GM23338 (cell line): ENCODE measurements around the gene PAPPA. TPM values are rescaled to one million over a fixed set of nuclear protein-coding genes. Genes with fewer than 3 reads are reported as not detected.

Experiments used
- ATAC-seq: fragments of 200-7000 bp; cut with Tn5 transposase; 3 replicates; pipeline ENCODE4 v1.9.1; 2020
- DNase-seq: peaks from one replicate; pipeline ENCODE4 v3.0.0-alpha.2; 2015; ENCODE audit warnings: low spot score
- H2AFZ ChIP-seq: fragments of 200-600 bp; sonication (generic); 2 replicates; pipeline ENCODE4 v1.8.0; 2016; ENCODE audit warnings: antibody characterized with exemption, mild to moderate bottlenecking, moderate library complexity
- H3F3A ChIP-seq: fragments of 200-600 bp; sonication (generic); replicated peaks from 2 replicates; pipeline ENCODE4 v1.8.0; 2017; ENCODE audit warnings: antibody characterized with exemption, mixed run types, low read depth
- H3K27ac ChIP-seq: fragments of 200-600 bp; sonication (generic); 2 replicates; pipeline ENCODE4 v1.6.1; 2016; ENCODE audit warnings: low read depth
- H3K27me3 ChIP-seq: fragments of 200-600 bp; sonication (generic); 2 replicates; pipeline ENCODE4 v1.8.0; 2016; ENCODE audit warnings: mild to moderate bottlenecking, mixed run types, moderate library complexity; ENCODE audit not compliant: insufficient read depth
- H3K36me3 ChIP-seq: fragments of 200-600 bp; sonication (generic); 2 replicates; pipeline ENCODE4 v1.8.0; 2016; ENCODE audit warnings: mild to moderate bottlenecking; ENCODE audit not compliant: insufficient read depth
- H3K4me1 ChIP-seq: fragments of 200-600 bp; sonication (generic); 2 replicates; pipeline ENCODE4 v1.8.0; 2016; ENCODE audit warnings: mild to moderate bottlenecking, moderate library complexity; ENCODE audit not compliant: insufficient read depth
- H3K4me2 ChIP-seq: fragments of 200-600 bp; sonication (generic); 2 replicates; pipeline ENCODE4 v1.7.1; 2017; ENCODE audit warnings: mixed run types
- H3K4me3 ChIP-seq: fragments of 200-600 bp; sonication (generic); 2 replicates; pipeline ENCODE4 v1.6.1; 2016; ENCODE audit warnings: mixed run types
- H3K79me2 ChIP-seq: fragments of 200-600 bp; sonication (generic); replicated peaks from 2 replicates; pipeline ENCODE4 v1.8.0; 2017; ENCODE audit warnings: mild to moderate bottlenecking; ENCODE audit not compliant: insufficient read depth
- H3K9me2 ChIP-seq: fragments of 200-600 bp; sonication (generic); 2 replicates; pipeline ENCODE4 v1.8.0; 2017; ENCODE audit not compliant: insufficient read depth
- H4K20me1 ChIP-seq: fragments of 200-600 bp; sonication (generic); replicated peaks from 2 replicates; pipeline ENCODE4 v1.8.0; 2017; ENCODE audit warnings: mild to moderate bottlenecking; ENCODE audit not compliant: insufficient read depth
- H3K27ac Mint-ChIP-seq: 2 replicates; pipeline ENCODE4 v1.8.0; 2020; ENCODE audit warnings: inconsistent platforms, mild to moderate bottlenecking, moderate library complexity, mixed read lengths
- H3K27me3 Mint-ChIP-seq: 3 replicates; pipeline ENCODE4 v1.8.0; 2022; ENCODE audit warnings: low read depth, mild to moderate bottlenecking, moderate library complexity, mixed read lengths, inconsistent platforms; ENCODE audit not compliant: insufficient read depth, poor library complexity
- H3K36me3 Mint-ChIP-seq: 3 replicates; pipeline ENCODE4 v1.8.0; 2021; ENCODE audit warnings: low read depth, mild to moderate bottlenecking, inconsistent platforms, moderate library complexity, mixed read lengths
- H3K4me1 Mint-ChIP-seq: 3 replicates; pipeline ENCODE4 v1.8.0; 2020; ENCODE audit warnings: mild to moderate bottlenecking, inconsistent platforms, mixed read lengths
- H3K4me3 Mint-ChIP-seq: 3 replicates; pipeline ENCODE4 v1.8.0; 2021; ENCODE audit warnings: moderate library complexity, mild to moderate bottlenecking, inconsistent platforms, mixed read lengths
- H3K9me3 Mint-ChIP-seq: 3 replicates; pipeline ENCODE4 v1.8.0; 2020; ENCODE audit warnings: moderate library complexity, mild to moderate bottlenecking, inconsistent platforms, mixed read lengths
- EZH2 ChIP-seq: fragments of 200-600 bp; sonication (generic); IDR thresholded peaks from one replicate; pipeline ENCODE4 v1.8.0; 2017; ENCODE audit warnings: antibody characterized with exemption, mild to moderate bottlenecking, low read depth; ENCODE audit not compliant: unreplicated experiment
- EZH2phosphoT487 ChIP-seq: fragments of 200-600 bp; sonication (generic); IDR thresholded peaks from one replicate; pipeline ENCODE4 v1.8.1; 2018; ENCODE audit warnings: antibody characterized with exemption; ENCODE audit not compliant: unreplicated experiment
- JUNB ChIP-seq: IDR thresholded peaks from one replicate; pipeline ENCODE4 v1.6.1; 2016; ENCODE audit warnings: antibody characterized with exemption; ENCODE audit not compliant: unreplicated experiment
- NANOG ChIP-seq: IDR thresholded peaks from 2 replicates; pipeline ENCODE4 v1.6.1; 2016; ENCODE audit warnings: antibody characterized with exemption, borderline replicate concordance
- POLR2AphosphoS5 ChIP-seq: IDR thresholded peaks from 2 replicates; pipeline ENCODE4 v1.6.1; 2016; ENCODE audit warnings: antibody characterized with exemption, low read depth
- STAT1 ChIP-seq: IDR thresholded peaks from one replicate; pipeline ENCODE4 v1.6.1; 2016; ENCODE audit warnings: antibody characterized with exemption; ENCODE audit not compliant: unreplicated experiment
- ZNF331 ChIP-seq: fragments of 250-450 bp; sonication (Bioruptor Pico); IDR thresholded peaks from 2 replicates; pipeline ENCODE4 v1.5.0; 2020; ENCODE audit warnings: low read depth, mild to moderate bottlenecking, moderate library complexity
- polyA plus RNA-seq: library from polyadenylated mRNA; unstranded; fragments of >200 nt; fragmentation: Nextera tagmentation; extraction: Ambion mirVana; gene quantifications from 2 replicates; pipeline ENCODE4 v1.2.1, GENCODE V29; 2016
- total RNA-seq: library from RNA; depleted of rRNA; stranded (reverse); fragments of >200 nt; shearing (Covaris generic); gene quantifications from 2 replicates; pipeline ENCODE4 v1.2.3, GENCODE V29; 2014
- TF ChIP-seq, protein P1 (sequence below): IDR thresholded peaks from one replicate; pipeline ENCODE4 v1.6.1; 2018; ENCODE audit warnings: antibody characterized with exemption; ENCODE audit not compliant: unreplicated experiment
- TF ChIP-seq, protein P2 (sequence below): fragments of 250-450 bp; sonication (Bioruptor Pico); IDR thresholded peaks from 2 replicates; pipeline ENCODE4 v1.5.0; 2020; ENCODE audit warnings: mild to moderate bottlenecking, moderate library complexity
- TF ChIP-seq, protein P3 (sequence below): IDR thresholded peaks from 2 replicates; pipeline ENCODE4 v1.6.1; 2016; ENCODE audit warnings: antibody characterized with exemption

The PAPPA gene
- total and polyA plus RNA-seq, 2 experiments from 2014 or later: 0.38 to 0.66 TPM

DNA sequence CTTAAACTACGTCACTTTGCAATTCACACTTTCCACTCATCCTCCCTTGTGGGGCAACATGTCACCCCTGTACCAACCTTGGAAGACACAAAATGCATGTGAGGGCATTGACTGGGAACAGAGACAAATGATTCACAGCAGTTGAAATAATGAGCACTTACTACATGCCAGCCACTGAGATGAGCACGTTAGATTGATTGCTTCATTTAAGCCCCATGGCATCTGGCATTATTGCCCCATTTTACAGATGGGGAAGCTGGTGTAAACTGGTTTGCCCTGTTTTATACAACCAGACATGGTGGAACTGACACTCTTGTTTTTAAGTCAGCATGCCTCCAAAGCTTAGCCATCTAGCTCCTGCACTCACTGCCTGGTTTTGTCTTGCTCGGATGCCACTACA is 204.7 kb downstream of the PAPPA start:
- TF ChIP-seq POLR2AphosphoS5: no peak
- Histone ChIP-seq H3K79me2 (no peaks in the 10 kb centered on the region), H3K4me2 (no peak overlapping the region), H3F3A (no peaks in the 10 kb centered on the region), H3K4me3 (no peak overlapping the region), H3K36me3 (no peaks in the 10 kb centered on the region), H3K27ac (no peak overlapping the region), H3K27me3 (no peaks in the 10 kb centered on the region), H2AFZ (no peak overlapping the region), H3K4me1 (0 out of 2 replicates have a peak, but pooled peaks cover 3% of the 10 kb centered on the region), H4K20me1 (peaks cover 7% of the 10 kb centered on the region), H3K9me2 (no peaks in the 10 kb centered on the region)
- Mint-ChIP-seq H3K36me3 (no peaks in the 10 kb centered on the region), H3K9me3 (no peaks in the 10 kb centered on the region), H3K4me3 (no peak overlapping the region), H3K27me3 (no peaks in the 10 kb centered on the region), H3K27ac (no peak overlapping the region), H3K4me1 (peaks cover 25% of the 10 kb centered on the region)
- no peak for ATAC-seq
- DNase-seq: no peak

DNA sequence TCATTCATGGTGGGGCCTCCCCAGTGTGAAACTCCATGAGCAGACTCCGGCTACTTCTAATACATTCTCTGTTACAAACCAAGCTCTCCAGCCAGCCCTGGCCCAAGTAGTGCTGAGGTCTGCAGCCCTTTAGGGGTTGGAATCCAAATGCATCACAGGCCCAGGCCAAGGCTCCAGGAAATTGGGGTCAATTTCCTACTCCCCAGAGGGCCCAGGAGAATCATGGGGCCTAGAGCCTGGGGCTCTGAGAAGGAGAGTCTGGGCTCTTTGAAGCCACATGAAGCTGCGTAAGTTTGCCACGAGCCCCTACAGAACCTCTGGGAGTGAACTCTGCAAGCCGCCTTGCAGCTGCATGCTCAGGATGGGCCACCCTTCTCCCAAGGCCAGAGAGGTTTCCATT is 206.4 kb downstream of the PAPPA start:
- H3F3A ChIP-seq: no peaks in the 10 kb centered on the region
- peaks cover 24% of the 10 kb centered on the region for H3K4me1 Mint-ChIP-seq
- no peak overlapping the region for H2AFZ ChIP-seq
- ATAC-seq (no peak), DNase-seq (no peak)
- H3K4me2 ChIP-seq: no peak overlapping the region
- H3K4me1 ChIP-seq: peaks cover 6% of the 10 kb centered on the region; the same call in 1 of the 2 replicates
- H3K36me3 ChIP-seq: no peaks in the 10 kb centered on the region
- no peaks in the 10 kb centered on the region for H3K9me3 Mint-ChIP-seq
- no peaks in the 10 kb centered on the region for H3K27me3 Mint-ChIP-seq
- H3K27me3 ChIP-seq: no peaks in the 10 kb centered on the region
- H3K4me3 Mint-ChIP-seq: no peak overlapping the region
- no peak overlapping the region for H3K4me3 ChIP-seq
- H3K79me2 ChIP-seq: no peaks in the 10 kb centered on the region
- no peaks in the 10 kb centered on the region for H3K36me3 Mint-ChIP-seq
- no peaks in the 10 kb centered on the region for H3K9me2 ChIP-seq
- H3K27ac Mint-ChIP-seq: no peak overlapping the region
- peaks cover 3% of the 10 kb centered on the region for H4K20me1 ChIP-seq
- no peak overlapping the region for H3K27ac ChIP-seq
- TF ChIP-seq, protein P1, sequence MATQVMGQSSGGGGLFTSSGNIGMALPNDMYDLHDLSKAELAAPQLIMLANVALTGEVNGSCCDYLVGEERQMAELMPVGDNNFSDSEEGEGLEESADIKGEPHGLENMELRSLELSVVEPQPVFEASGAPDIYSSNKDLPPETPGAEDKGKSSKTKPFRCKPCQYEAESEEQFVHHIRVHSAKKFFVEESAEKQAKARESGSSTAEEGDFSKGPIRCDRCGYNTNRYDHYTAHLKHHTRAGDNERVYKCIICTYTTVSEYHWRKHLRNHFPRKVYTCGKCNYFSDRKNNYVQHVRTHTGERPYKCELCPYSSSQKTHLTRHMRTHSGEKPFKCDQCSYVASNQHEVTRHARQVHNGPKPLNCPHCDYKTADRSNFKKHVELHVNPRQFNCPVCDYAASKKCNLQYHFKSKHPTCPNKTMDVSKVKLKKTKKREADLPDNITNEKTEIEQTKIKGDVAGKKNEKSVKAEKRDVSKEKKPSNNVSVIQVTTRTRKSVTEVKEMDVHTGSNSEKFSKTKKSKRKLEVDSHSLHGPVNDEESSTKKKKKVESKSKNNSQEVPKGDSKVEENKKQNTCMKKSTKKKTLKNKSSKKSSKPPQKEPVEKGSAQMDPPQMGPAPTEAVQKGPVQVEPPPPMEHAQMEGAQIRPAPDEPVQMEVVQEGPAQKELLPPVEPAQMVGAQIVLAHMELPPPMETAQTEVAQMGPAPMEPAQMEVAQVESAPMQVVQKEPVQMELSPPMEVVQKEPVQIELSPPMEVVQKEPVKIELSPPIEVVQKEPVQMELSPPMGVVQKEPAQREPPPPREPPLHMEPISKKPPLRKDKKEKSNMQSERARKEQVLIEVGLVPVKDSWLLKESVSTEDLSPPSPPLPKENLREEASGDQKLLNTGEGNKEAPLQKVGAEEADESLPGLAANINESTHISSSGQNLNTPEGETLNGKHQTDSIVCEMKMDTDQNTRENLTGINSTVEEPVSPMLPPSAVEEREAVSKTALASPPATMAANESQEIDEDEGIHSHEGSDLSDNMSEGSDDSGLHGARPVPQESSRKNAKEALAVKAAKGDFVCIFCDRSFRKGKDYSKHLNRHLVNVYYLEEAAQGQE: no peak
- TF ChIP-seq, protein P2, sequence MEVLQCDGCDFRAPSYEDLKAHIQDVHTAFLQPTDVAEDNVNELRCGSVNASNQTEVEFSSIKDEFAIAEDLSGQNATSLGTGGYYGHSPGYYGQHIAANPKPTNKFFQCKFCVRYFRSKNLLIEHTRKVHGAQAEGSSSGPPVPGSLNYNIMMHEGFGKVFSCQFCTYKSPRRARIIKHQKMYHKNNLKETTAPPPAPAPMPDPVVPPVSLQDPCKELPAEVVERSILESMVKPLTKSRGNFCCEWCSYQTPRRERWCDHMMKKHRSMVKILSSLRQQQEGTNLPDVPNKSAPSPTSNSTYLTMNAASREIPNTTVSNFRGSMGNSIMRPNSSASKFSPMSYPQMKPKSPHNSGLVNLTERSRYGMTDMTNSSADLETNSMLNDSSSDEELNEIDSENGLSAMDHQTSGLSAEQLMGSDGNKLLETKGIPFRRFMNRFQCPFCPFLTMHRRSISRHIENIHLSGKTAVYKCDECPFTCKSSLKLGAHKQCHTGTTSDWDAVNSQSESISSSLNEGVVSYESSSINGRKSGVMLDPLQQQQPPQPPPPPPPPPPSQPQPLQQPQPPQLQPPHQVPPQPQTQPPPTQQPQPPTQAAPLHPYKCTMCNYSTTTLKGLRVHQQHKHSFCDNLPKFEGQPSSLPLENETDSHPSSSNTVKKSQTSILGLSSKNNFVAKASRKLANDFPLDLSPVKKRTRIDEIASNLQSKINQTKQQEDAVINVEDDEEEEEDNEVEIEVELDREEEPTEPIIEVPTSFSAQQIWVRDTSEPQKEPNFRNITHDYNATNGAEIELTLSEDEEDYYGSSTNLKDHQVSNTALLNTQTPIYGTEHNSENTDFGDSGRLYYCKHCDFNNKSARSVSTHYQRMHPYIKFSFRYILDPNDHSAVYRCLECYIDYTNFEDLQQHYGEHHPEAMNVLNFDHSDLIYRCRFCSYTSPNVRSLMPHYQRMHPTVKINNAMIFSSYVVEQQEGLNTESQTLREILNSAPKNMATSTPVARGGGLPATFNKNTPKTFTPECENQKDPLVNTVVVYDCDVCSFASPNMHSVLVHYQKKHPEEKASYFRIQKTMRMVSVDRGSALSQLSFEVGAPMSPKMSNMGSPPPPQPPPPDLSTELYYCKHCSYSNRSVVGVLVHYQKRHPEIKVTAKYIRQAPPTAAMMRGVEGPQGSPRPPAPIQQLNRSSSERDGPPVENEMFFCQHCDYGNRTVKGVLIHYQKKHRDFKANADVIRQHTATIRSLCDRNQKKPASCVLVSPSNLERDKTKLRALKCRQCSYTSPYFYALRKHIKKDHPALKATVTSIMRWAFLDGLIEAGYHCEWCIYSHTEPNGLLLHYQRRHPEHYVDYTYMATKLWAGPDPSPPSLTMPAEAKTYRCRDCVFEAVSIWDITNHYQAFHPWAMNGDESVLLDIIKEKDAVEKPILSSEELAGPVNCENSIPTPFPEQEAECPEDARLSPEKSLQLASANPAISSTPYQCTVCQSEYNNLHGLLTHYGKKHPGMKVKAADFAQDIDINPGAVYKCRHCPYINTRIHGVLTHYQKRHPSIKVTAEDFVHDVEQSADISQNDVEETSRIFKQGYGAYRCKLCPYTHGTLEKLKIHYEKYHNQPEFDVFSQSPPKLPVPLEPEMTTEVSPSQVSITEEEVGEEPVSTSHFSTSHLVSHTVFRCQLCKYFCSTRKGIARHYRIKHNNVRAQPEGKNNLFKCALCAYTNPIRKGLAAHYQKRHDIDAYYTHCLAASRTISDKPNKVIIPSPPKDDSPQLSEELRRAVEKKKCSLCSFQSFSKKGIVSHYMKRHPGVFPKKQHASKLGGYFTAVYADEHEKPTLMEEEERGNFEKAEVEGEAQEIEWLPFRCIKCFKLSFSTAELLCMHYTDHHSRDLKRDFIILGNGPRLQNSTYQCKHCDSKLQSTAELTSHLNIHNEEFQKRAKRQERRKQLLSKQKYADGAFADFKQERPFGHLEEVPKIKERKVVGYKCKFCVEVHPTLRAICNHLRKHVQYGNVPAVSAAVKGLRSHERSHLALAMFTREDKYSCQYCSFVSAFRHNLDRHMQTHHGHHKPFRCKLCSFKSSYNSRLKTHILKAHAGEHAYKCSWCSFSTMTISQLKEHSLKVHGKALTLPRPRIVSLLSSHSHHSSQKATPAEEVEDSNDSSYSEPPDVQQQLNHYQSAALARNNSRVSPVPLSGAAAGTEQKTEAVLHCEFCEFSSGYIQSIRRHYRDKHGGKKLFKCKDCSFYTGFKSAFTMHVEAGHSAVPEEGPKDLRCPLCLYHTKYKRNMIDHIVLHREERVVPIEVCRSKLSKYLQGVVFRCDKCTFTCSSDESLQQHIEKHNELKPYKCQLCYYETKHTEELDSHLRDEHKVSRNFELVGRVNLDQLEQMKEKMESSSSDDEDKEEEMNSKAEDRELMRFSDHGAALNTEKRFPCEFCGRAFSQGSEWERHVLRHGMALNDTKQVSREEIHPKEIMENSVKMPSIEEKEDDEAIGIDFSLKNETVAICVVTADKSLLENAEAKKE (CRISPR knock-in tag): no peak
- TF ChIP-seq EZH2: no peak
- no peak for TF ChIP-seq POLR2AphosphoS5
- no peak for TF ChIP-seq NANOG
- no peak for TF ChIP-seq ZNF331 (CRISPR knock-in tag)
- TF ChIP-seq, protein P3, sequence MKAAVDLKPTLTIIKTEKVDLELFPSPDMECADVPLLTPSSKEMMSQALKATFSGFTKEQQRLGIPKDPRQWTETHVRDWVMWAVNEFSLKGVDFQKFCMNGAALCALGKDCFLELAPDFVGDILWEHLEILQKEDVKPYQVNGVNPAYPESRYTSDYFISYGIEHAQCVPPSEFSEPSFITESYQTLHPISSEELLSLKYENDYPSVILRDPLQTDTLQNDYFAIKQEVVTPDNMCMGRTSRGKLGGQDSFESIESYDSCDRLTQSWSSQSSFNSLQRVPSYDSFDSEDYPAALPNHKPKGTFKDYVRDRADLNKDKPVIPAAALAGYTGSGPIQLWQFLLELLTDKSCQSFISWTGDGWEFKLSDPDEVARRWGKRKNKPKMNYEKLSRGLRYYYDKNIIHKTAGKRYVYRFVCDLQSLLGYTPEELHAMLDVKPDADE: no peak
- no peak for TF ChIP-seq EZH2phosphoT487
- no peak for TF ChIP-seq JUNB
- no peak for TF ChIP-seq STAT1
